Measurements from ENCODE around the gene SAFB. TPM values are rescaled to one million over a fixed set of nuclear protein-coding genes. Genes with fewer than 3 reads are reported as not detected.

Gene SAFB
- total and polyA plus RNA-seq, 2 of the 13 experiments (the other 11 are each of a cell fraction or from before 2014, with no cell fraction given): 21.0 to 28.4 TPM

DNA sequence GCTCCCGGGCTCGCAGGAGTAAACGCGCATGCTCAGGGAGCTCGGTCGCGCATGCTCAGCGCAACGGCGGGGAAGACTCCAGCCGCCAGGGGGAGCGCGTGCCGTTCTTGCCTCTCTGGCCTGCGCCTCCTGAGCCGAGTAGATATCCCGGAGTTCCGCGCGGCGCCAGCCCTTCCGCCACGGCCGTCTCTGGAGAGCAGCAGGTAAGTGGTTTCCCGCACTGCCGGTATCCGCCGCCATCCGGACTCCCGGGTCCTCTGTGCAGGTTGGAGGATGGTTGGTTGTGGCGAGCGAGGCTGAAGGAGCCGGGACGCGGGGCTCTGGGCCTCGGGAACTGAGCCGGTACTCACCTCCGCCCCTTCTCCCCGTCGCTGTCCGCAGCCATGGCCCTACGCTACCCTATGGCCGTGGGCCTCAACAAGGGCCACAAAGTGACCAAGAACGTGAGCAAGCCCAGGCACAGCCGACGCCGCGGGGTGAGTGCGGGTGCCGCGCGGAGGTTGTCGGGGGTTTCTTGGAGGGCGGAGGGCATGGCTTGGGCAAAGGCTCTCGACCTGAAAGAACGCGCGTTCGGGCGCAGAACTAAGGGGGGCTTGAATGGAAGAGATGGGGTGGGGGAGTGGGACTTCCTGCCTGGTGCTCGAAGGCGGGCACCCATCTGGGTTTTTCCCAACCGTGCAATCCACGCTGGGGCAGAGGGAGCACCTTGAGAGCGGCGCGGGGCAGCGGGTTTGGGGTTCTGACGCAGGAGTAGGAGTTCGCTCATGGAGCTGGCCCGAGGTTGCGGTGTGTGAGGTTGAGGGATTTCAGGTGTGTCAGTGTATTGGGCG lies 67.5 kb downstream of the SAFB start, which contains the start of gene RPL36 (continued):
- TF ChIP-seq, protein P1, sequence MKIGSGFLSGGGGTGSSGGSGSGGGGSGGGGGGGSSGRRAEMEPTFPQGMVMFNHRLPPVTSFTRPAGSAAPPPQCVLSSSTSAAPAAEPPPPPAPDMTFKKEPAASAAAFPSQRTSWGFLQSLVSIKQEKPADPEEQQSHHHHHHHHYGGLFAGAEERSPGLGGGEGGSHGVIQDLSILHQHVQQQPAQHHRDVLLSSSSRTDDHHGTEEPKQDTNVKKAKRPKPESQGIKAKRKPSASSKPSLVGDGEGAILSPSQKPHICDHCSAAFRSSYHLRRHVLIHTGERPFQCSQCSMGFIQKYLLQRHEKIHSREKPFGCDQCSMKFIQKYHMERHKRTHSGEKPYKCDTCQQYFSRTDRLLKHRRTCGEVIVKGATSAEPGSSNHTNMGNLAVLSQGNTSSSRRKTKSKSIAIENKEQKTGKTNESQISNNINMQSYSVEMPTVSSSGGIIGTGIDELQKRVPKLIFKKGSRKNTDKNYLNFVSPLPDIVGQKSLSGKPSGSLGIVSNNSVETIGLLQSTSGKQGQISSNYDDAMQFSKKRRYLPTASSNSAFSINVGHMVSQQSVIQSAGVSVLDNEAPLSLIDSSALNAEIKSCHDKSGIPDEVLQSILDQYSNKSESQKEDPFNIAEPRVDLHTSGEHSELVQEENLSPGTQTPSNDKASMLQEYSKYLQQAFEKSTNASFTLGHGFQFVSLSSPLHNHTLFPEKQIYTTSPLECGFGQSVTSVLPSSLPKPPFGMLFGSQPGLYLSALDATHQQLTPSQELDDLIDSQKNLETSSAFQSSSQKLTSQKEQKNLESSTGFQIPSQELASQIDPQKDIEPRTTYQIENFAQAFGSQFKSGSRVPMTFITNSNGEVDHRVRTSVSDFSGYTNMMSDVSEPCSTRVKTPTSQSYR (CRISPR knock-in tag; IDR thresholded peaks at IDR 0.05; ENCODE audit: borderline replicate concordance): no peak
- TF ChIP-seq, protein P2, sequence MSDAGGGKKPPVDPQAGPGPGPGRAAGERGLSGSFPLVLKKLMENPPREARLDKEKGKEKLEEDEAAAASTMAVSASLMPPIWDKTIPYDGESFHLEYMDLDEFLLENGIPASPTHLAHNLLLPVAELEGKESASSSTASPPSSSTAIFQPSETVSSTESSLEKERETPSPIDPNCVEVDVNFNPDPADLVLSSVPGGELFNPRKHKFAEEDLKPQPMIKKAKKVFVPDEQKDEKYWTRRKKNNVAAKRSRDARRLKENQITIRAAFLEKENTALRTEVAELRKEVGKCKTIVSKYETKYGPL (CRISPR knock-in tag; IDR thresholded peaks at IDR 0.05): no peak
- TF ChIP-seq SNAI1 (CRISPR knock-in tag; IDR thresholded peaks at IDR 0.05; ENCODE audit: borderline replicate concordance) (peak; percentile 79; the same call in 1 of the 2 replicates), ARNT2 (CRISPR knock-in tag; IDR thresholded peaks at IDR 0.05; ENCODE audit: low read depth) (peak; percentile 89), ZNF766 (CRISPR knock-in tag; IDR thresholded peaks at IDR 0.05; ENCODE audit: borderline replicate concordance) (peak; percentile 88; the same call in 1 of the 2 replicates), ZFP41 (CRISPR knock-in tag; IDR thresholded peaks at IDR 0.05; ENCODE audit: borderline replicate concordance) (no peak), ERF (CRISPR knock-in tag; IDR thresholded peaks at IDR 0.05) (peak; percentile 94), JDP2 (CRISPR knock-in tag; IDR thresholded peaks at IDR 0.05; ENCODE audit: borderline replicate concordance) (no peak; the same call in 1 of the 2 replicates), MZF1 (CRISPR knock-in tag; IDR thresholded peaks at IDR 0.05; ENCODE audit: borderline replicate concordance) (no peak), ISX (CRISPR knock-in tag; conservative IDR thresholded peaks at IDR 0.05) (0 out of 2 replicates have a peak, but pooled peaks have one; percentile 32), ZNF569 (CRISPR knock-in tag; IDR thresholded peaks at IDR 0.05; ENCODE audit: borderline replicate concordance) (no peak), ZNF558 (CRISPR knock-in tag; IDR thresholded peaks at IDR 0.05; ENCODE audit: borderline replicate concordance) (no peak), MBD4 (IDR thresholded peaks at IDR 0.05; ENCODE audit: borderline replicate concordance, low read length) (no peak), ATM (IDR thresholded peaks at IDR 0.05; ENCODE audit: borderline replicate concordance) (no peak)
- TF ChIP-seq, protein P3, sequence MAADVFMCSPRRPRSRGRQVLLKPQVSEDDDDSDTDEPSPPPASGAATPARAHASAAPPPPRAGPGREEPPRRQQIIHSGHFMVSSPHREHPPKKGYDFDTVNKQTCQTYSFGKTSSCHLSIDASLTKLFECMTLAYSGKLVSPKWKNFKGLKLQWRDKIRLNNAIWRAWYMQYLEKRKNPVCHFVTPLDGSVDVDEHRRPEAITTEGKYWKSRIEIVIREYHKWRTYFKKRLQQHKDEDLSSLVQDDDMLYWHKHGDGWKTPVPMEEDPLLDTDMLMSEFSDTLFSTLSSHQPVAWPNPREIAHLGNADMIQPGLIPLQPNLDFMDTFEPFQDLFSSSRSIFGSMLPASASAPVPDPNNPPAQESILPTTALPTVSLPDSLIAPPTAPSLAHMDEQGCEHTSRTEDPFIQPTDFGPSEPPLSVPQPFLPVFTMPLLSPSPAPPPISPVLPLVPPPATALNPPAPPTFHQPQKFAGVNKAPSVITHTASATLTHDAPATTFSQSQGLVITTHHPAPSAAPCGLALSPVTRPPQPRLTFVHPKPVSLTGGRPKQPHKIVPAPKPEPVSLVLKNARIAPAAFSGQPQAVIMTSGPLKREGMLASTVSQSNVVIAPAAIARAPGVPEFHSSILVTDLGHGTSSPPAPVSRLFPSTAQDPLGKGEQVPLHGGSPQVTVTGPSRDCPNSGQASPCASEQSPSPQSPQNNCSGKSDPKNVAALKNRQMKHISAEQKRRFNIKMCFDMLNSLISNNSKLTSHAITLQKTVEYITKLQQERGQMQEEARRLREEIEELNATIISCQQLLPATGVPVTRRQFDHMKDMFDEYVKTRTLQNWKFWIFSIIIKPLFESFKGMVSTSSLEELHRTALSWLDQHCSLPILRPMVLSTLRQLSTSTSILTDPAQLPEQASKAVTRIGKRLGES (CRISPR knock-in tag; IDR thresholded peaks at IDR 0.05; ENCODE audit: borderline replicate concordance): 0 out of 2 replicates have a peak, but pooled peaks have one; percentile 32
- TF ChIP-seq, protein P4, sequence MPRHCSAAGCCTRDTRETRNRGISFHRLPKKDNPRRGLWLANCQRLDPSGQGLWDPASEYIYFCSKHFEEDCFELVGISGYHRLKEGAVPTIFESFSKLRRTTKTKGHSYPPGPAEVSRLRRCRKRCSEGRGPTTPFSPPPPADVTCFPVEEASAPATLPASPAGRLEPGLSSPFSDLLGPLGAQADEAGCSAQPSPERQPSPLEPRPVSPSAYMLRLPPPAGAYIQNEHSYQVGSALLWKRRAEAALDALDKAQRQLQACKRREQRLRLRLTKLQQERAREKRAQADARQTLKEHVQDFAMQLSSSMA (CRISPR knock-in tag; IDR thresholded peaks at IDR 0.05): no peak
- TF ChIP-seq, protein P5, sequence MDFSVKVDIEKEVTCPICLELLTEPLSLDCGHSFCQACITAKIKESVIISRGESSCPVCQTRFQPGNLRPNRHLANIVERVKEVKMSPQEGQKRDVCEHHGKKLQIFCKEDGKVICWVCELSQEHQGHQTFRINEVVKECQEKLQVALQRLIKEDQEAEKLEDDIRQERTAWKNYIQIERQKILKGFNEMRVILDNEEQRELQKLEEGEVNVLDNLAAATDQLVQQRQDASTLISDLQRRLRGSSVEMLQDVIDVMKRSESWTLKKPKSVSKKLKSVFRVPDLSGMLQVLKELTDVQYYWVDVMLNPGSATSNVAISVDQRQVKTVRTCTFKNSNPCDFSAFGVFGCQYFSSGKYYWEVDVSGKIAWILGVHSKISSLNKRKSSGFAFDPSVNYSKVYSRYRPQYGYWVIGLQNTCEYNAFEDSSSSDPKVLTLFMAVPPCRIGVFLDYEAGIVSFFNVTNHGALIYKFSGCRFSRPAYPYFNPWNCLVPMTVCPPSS (IDR thresholded peaks at IDR 0.05): no peak
- TF ChIP-seq, protein P6, sequence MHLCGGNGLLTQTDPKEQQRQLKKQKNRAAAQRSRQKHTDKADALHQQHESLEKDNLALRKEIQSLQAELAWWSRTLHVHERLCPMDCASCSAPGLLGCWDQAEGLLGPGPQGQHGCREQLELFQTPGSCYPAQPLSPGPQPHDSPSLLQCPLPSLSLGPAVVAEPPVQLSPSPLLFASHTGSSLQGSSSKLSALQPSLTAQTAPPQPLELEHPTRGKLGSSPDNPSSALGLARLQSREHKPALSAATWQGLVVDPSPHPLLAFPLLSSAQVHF (CRISPR knock-in tag; IDR thresholded peaks at IDR 0.05): peak; percentile 63; the same call in 1 of the 2 replicates
